ENCODE measurements around the gene METTL8.

- TF ChIP-seq, protein P1, sequence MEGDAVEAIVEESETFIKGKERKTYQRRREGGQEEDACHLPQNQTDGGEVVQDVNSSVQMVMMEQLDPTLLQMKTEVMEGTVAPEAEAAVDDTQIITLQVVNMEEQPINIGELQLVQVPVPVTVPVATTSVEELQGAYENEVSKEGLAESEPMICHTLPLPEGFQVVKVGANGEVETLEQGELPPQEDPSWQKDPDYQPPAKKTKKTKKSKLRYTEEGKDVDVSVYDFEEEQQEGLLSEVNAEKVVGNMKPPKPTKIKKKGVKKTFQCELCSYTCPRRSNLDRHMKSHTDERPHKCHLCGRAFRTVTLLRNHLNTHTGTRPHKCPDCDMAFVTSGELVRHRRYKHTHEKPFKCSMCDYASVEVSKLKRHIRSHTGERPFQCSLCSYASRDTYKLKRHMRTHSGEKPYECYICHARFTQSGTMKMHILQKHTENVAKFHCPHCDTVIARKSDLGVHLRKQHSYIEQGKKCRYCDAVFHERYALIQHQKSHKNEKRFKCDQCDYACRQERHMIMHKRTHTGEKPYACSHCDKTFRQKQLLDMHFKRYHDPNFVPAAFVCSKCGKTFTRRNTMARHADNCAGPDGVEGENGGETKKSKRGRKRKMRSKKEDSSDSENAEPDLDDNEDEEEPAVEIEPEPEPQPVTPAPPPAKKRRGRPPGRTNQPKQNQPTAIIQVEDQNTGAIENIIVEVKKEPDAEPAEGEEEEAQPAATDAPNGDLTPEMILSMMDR (conservative IDR thresholded peaks at IDR 0.05; ENCODE audit: low read depth in 2 of 2), result no peak
- TF ChIP-seq, protein P2, sequence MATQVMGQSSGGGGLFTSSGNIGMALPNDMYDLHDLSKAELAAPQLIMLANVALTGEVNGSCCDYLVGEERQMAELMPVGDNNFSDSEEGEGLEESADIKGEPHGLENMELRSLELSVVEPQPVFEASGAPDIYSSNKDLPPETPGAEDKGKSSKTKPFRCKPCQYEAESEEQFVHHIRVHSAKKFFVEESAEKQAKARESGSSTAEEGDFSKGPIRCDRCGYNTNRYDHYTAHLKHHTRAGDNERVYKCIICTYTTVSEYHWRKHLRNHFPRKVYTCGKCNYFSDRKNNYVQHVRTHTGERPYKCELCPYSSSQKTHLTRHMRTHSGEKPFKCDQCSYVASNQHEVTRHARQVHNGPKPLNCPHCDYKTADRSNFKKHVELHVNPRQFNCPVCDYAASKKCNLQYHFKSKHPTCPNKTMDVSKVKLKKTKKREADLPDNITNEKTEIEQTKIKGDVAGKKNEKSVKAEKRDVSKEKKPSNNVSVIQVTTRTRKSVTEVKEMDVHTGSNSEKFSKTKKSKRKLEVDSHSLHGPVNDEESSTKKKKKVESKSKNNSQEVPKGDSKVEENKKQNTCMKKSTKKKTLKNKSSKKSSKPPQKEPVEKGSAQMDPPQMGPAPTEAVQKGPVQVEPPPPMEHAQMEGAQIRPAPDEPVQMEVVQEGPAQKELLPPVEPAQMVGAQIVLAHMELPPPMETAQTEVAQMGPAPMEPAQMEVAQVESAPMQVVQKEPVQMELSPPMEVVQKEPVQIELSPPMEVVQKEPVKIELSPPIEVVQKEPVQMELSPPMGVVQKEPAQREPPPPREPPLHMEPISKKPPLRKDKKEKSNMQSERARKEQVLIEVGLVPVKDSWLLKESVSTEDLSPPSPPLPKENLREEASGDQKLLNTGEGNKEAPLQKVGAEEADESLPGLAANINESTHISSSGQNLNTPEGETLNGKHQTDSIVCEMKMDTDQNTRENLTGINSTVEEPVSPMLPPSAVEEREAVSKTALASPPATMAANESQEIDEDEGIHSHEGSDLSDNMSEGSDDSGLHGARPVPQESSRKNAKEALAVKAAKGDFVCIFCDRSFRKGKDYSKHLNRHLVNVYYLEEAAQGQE (IDR thresholded peaks at IDR 0.05; ENCODE audit: unreplicated experiment), result no peak
- TF ChIP-seq EZH2phosphoT487 (IDR thresholded peaks at IDR 0.05; ENCODE audit: unreplicated experiment) (no peak), EZH2 (IDR thresholded peaks at IDR 0.05; ENCODE audit: low read depth, unreplicated experiment) (no peak), POLR2AphosphoS5 (IDR thresholded peaks at IDR 0.05; ENCODE audit: low read depth) (no peak), ZNF331 (CRISPR knock-in tag; IDR thresholded peaks at IDR 0.05; ENCODE audit: low read depth) (no peak)
Observed at GRCh38 chr2:171475979-171476378, 42.2 kb upstream of the METTL8 start.
